HUES64 (cell line): ENCODE results near the gene ALKBH8.
"Not testable (repeated sequence)": the region's sequence is repeated elsewhere in the genome, so short reads cannot be mapped to it uniquely, and the experiment has no call there.

Experiments used
- H3K27ac ChIP-seq: 2 replicates; pipeline ENCODE4 v1.7.0; 2013; ENCODE audit warnings: low read depth, low read length, inconsistent platforms
- H3K27me3 ChIP-seq: 2 replicates; pipeline ENCODE4 v1.6.1; 2013; ENCODE audit warnings: mild to moderate bottlenecking, low read length; ENCODE audit not compliant: insufficient read depth
- H3K36me3 ChIP-seq: 2 replicates; pipeline ENCODE4 v1.6.1; 2013; ENCODE audit warnings: mild to moderate bottlenecking, low read length; ENCODE audit not compliant: insufficient read depth
- H3K4me1 ChIP-seq: 2 replicates; pipeline ENCODE4 v1.6.1; 2013; ENCODE audit warnings: mild to moderate bottlenecking, low read length, moderate library complexity; ENCODE audit not compliant: insufficient read depth
- H3K4me3 ChIP-seq: 2 replicates; pipeline ENCODE4 v1.5.1; 2013; ENCODE audit warnings: mild to moderate bottlenecking, low read length, moderate library complexity
- H3K9ac ChIP-seq: 2 replicates; pipeline ENCODE4 v1.6.1; 2013; ENCODE audit warnings: mild to moderate bottlenecking, low read depth, low read length
- H3K9me3 ChIP-seq: 2 replicates; pipeline ENCODE4 v1.6.1; 2013; ENCODE audit warnings: low read depth, low read length; ENCODE audit not compliant: insufficient read depth
- WGBS: fragments of 150-250, 120-280 bp; methylation state at CpG from one replicate; pipeline ENCODE4 v1.1.7; 2013; ENCODE audit warnings: missing lambda C conversion rate; 5-methylcytosine and 5-hydroxymethylcytosine counted together

ALKBH8 gene

GRCh38 chr11:107592813-107593212, 27.3 kb upstream of the ALKBH8 start:
- peaks cover 97% of the 10 kb centered on the region for H3K27me3 ChIP-seq
- 12% methylated on average over 3 of the region's 5 CpGs for WGBS
- H3K4me3 ChIP-seq = no peak overlapping the region
- no peaks in the 10 kb centered on the region for H3K9me3 ChIP-seq
- H3K9ac ChIP-seq = no peak overlapping the region
- peaks cover 36% of the 10 kb centered on the region for H3K4me1 ChIP-seq
- no peaks in the 10 kb centered on the region for H3K36me3 ChIP-seq
- no peak overlapping the region for H3K27ac ChIP-seq

- Histone ChIP-seq H3K27ac (no peak overlapping the region), H3K9me3 (no peaks in the 10 kb centered on the region), H3K27me3 (peaks cover 97% of the 10 kb centered on the region), H3K4me3 (peak overlapping the region; percentile 63), H3K4me1 (peaks cover 32% of the 10 kb centered on the region), H3K9ac (no peak overlapping the region), H3K36me3 (no peaks in the 10 kb centered on the region)
- 9% methylated on average over 5 of the region's 6 CpGs for WGBS
These were observed 26.7 kb upstream of the ALKBH8 start for GRCh38 chr11:107592231-107592590.

GRCh38 chr11:107591378-107592230, 26.1 kb upstream of the ALKBH8 start:
- H3K27me3 ChIP-seq = peaks cover 98% of the 10 kb centered on the region
- peak overlapping the region; percentile 63 for H3K4me3 ChIP-seq
- no peaks in the 10 kb centered on the region for H3K9me3 ChIP-seq
- H3K9ac ChIP-seq = no peak overlapping the region
- under 1% methylated on average over 49 of the region's 49 CpGs for WGBS
- no peak overlapping the region for H3K27ac ChIP-seq
- H3K36me3 ChIP-seq = no peaks in the 10 kb centered on the region
- H3K4me1 ChIP-seq = peaks cover 32% of the 10 kb centered on the region

- Histone ChIP-seq H3K27me3 (peaks cover 100% of the 10 kb centered on the region), H3K4me3 (peak within 1 kb of the TSS; percentile 63), H3K9ac (no peak within 1 kb of the TSS), H3K9me3 (no peaks in the 10 kb centered on the region), H3K4me1 (peaks cover 32% of the 10 kb centered on the region), H3K36me3 (no peaks in the 10 kb centered on the region), H3K27ac (no peak within 1 kb of the TSS)
- WGBS = under 1% methylated on average over 74 of the region's 74 CpGs
These were observed 25.2 kb upstream of the ALKBH8 start, which contains the start of gene ELMOD1 for GRCh38 chr11:107590460-107591377. ELMOD1 (plus strand) TSS chr11:107591147; CDS start chr11:107618190, 27,043 bp downstream.

GRCh38 chr11:107587306-107587979, 21.9 kb upstream of the ALKBH8 start:
- Histone ChIP-seq H3K27me3 (peaks cover 68% of the 10 kb centered on the region), H3K27ac (no peak overlapping the region), H3K4me3 (no peak overlapping the region), H3K36me3 (no peaks in the 10 kb centered on the region), H3K4me1 (peaks cover 10% of the 10 kb centered on the region), H3K9ac (no peak overlapping the region), H3K9me3 (no peaks in the 10 kb centered on the region)
- WGBS = 96% methylated on average over 5 of the region's 5 CpGs

GRCh38 chr11:107583629-107584195, 18.2 kb upstream of the ALKBH8 start:
- H3K4me1 ChIP-seq = peaks cover 3% of the 10 kb centered on the region; the same call in 1 of the 2 replicates
- no peak overlapping the region for H3K4me3 ChIP-seq
- 0 out of 2 replicates have a peak, but pooled peaks cover 3% of the 10 kb centered on the region for H3K9me3 ChIP-seq
- no peak overlapping the region for H3K9ac ChIP-seq
- no peaks in the 10 kb centered on the region for H3K36me3 ChIP-seq
- WGBS = 93% methylated on average over 3 of the region's 3 CpGs
- peaks cover 30% of the 10 kb centered on the region for H3K27me3 ChIP-seq
- no peak overlapping the region for H3K27ac ChIP-seq

GRCh38 chr11:107581147-107581546, 15.6 kb upstream of the ALKBH8 start:
- Histone ChIP-seq H3K4me1 (peaks cover 3% of the 10 kb centered on the region; the same call in 1 of the 2 replicates), H3K36me3 (no peaks in the 10 kb centered on the region), H3K9ac (no peak overlapping the region), H3K9me3 (0 out of 2 replicates have a peak, but pooled peaks cover 3% of the 10 kb centered on the region), H3K27ac (no peak overlapping the region), H3K27me3 (0 out of 2 replicates have a peak, but pooled peaks cover 5% of the 10 kb centered on the region), H3K4me3 (no peak overlapping the region)
- 45% methylated on average over 3 of the region's 3 CpGs for WGBS

GRCh38 chr11:107579169-107579568, 13.6 kb upstream of the ALKBH8 start:
- H3K36me3 ChIP-seq = not testable (repeated sequence)
- WGBS = 88% methylated on average over 2 of the region's 2 CpGs

GRCh38 chr11:107577346-107577711, 11.8 kb upstream of the ALKBH8 start:
- H3K27me3 ChIP-seq = no peaks in the 10 kb centered on the region
- WGBS = 89% methylated on average over 3 of the region's 6 CpGs
- H3K9ac ChIP-seq = no peak overlapping the region
- peaks cover 3% of the 10 kb centered on the region; the same call in 1 of the 2 replicates for H3K4me1 ChIP-seq
- H3K36me3 ChIP-seq = no peaks in the 10 kb centered on the region
- H3K9me3 ChIP-seq = 0 out of 2 replicates have a peak, but pooled peaks cover 3% of the 10 kb centered on the region
- H3K4me3 ChIP-seq = no peak overlapping the region
- H3K27ac ChIP-seq = no peak overlapping the region

More at GRCh38 chr11:107579169-107579568, 13.6 kb upstream of the ALKBH8 start:
- not testable (repeated sequence) for H3K9me3 ChIP-seq, H3K4me3 ChIP-seq, H3K9ac ChIP-seq, H3K27me3 ChIP-seq, H3K4me1 ChIP-seq, H3K27ac ChIP-seq

GRCh38 chr11:107576497-107577345, 11.2 kb upstream of the ALKBH8 start:
- H3K27ac ChIP-seq, H3K4me3 ChIP-seq, H3K9me3 ChIP-seq, H3K4me1 ChIP-seq, H3K36me3 ChIP-seq, H3K27me3 ChIP-seq, H3K9ac ChIP-seq: not testable (repeated sequence)
- 43% methylated on average over 2 of the region's 2 CpGs for WGBS
